ENCODE data around the gene LRRC75A. TPM values are rescaled to one million over a fixed set of nuclear protein-coding genes. Genes with fewer than 3 reads are reported as not detected.

Gene LRRC75A
- total and polyA plus RNA-seq, 2 of the 13 experiments (the other 11 are each of a cell fraction or from before 2014, with no cell fraction given), result 0.03 TPM; not detected in 1

DNA sequence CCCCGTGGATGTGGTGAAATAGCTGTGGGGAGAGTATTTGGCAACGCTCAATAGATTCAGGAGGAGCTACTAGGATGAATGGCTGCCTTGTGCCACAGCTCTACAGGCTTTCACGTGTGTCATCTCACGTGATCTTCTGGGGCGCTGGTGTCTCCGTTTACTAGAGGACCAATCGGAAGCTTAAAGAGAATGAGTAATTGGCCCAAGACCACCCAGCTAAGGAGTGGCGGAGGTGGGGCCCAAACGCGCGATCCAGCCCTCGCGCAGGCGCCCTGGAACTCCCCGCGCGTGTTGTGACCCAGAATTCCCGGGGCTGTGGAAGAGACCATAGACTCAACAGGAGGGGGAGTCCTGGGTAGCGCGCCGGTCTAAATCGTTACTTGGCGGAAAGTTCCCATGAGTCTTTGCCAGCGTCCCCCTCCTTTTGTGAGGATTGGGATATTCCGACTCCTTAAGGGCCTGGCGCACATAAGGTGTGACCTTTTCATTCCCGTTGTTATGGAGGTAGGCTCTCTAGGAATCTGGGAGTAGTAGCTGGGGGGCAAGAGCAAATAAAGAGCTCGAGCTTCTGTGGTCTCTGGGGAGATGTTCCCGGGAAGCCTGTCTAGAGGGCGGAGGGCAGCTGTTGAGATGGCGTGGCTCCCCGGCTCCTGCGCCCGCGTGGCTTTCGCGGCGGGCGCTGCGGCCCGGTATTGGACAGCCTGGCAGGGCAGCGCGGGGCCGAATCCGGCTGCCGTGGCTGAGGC lies 53.3 kb downstream of the LRRC75A start (continued):
- TF ChIP-seq, protein P1, sequence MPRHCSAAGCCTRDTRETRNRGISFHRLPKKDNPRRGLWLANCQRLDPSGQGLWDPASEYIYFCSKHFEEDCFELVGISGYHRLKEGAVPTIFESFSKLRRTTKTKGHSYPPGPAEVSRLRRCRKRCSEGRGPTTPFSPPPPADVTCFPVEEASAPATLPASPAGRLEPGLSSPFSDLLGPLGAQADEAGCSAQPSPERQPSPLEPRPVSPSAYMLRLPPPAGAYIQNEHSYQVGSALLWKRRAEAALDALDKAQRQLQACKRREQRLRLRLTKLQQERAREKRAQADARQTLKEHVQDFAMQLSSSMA (CRISPR knock-in tag; IDR thresholded peaks at IDR 0.05), result peak; percentile 62; the same call in 1 of the 2 replicates
- no peak for TF ChIP-seq NONO (IDR thresholded peaks at IDR 0.05)
- peak; percentile 76 for TF ChIP-seq NONO (CRISPR knock-in tag; conservative IDR thresholded peaks at IDR 0.05)
- TF ChIP-seq, protein P2, sequence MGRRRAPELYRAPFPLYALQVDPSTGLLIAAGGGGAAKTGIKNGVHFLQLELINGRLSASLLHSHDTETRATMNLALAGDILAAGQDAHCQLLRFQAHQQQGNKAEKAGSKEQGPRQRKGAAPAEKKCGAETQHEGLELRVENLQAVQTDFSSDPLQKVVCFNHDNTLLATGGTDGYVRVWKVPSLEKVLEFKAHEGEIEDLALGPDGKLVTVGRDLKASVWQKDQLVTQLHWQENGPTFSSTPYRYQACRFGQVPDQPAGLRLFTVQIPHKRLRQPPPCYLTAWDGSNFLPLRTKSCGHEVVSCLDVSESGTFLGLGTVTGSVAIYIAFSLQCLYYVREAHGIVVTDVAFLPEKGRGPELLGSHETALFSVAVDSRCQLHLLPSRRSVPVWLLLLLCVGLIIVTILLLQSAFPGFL (CRISPR knock-in tag; IDR thresholded peaks at IDR 0.05), result no peak
- TF ChIP-seq ZNF292 (CRISPR knock-in tag; IDR thresholded peaks at IDR 0.05; ENCODE audit: borderline replicate concordance, low read depth), result no peak
- TF ChIP-seq, protein P3, sequence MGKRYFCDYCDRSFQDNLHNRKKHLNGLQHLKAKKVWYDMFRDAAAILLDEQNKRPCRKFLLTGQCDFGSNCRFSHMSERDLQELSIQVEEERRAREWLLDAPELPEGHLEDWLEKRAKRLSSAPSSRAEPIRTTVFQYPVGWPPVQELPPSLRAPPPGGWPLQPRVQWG (CRISPR knock-in tag; IDR thresholded peaks at IDR 0.05; ENCODE audit: borderline replicate concordance, low read depth), result no peak
- TF ChIP-seq MAF1 (CRISPR knock-in tag; IDR thresholded peaks at IDR 0.05; ENCODE audit: borderline replicate concordance), result no peak
- TF ChIP-seq ZNF790 (CRISPR knock-in tag; IDR thresholded peaks at IDR 0.05; ENCODE audit: borderline replicate concordance), result no peak
- 0 out of 2 replicates have a peak, but pooled peaks have one; percentile 80 for TF ChIP-seq ZFP82 (CRISPR knock-in tag; IDR thresholded peaks at IDR 0.05; ENCODE audit: borderline replicate concordance)
- TF ChIP-seq, protein P4, sequence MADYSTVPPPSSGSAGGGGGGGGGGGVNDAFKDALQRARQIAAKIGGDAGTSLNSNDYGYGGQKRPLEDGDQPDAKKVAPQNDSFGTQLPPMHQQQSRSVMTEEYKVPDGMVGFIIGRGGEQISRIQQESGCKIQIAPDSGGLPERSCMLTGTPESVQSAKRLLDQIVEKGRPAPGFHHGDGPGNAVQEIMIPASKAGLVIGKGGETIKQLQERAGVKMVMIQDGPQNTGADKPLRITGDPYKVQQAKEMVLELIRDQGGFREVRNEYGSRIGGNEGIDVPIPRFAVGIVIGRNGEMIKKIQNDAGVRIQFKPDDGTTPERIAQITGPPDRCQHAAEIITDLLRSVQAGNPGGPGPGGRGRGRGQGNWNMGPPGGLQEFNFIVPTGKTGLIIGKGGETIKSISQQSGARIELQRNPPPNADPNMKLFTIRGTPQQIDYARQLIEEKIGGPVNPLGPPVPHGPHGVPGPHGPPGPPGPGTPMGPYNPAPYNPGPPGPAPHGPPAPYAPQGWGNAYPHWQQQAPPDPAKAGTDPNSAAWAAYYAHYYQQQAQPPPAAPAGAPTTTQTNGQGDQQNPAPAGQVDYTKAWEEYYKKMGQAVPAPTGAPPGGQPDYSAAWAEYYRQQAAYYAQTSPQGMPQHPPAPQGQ (CRISPR knock-in tag; IDR thresholded peaks at IDR 0.05; ENCODE audit: borderline replicate concordance), result no peak
- no peak; the same call in 1 of the 2 replicates for TF ChIP-seq NRL (CRISPR knock-in tag; IDR thresholded peaks at IDR 0.05; ENCODE audit: borderline replicate concordance)
- no peak for TF ChIP-seq MBNL3 (CRISPR knock-in tag; conservative IDR thresholded peaks at IDR 0.05)
- TF ChIP-seq, protein P5, sequence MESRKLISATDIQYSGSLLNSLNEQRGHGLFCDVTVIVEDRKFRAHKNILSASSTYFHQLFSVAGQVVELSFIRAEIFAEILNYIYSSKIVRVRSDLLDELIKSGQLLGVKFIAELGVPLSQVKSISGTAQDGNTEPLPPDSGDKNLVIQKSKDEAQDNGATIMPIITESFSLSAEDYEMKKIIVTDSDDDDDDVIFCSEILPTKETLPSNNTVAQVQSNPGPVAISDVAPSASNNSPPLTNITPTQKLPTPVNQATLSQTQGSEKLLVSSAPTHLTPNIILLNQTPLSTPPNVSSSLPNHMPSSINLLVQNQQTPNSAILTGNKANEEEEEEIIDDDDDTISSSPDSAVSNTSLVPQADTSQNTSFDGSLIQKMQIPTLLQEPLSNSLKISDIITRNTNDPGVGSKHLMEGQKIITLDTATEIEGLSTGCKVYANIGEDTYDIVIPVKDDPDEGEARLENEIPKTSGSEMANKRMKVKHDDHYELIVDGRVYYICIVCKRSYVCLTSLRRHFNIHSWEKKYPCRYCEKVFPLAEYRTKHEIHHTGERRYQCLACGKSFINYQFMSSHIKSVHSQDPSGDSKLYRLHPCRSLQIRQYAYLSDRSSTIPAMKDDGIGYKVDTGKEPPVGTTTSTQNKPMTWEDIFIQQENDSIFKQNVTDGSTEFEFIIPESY (CRISPR knock-in tag; IDR thresholded peaks at IDR 0.05), result 0 out of 2 replicates have a peak, but pooled peaks have one; percentile 15
- TF ChIP-seq, protein P6, sequence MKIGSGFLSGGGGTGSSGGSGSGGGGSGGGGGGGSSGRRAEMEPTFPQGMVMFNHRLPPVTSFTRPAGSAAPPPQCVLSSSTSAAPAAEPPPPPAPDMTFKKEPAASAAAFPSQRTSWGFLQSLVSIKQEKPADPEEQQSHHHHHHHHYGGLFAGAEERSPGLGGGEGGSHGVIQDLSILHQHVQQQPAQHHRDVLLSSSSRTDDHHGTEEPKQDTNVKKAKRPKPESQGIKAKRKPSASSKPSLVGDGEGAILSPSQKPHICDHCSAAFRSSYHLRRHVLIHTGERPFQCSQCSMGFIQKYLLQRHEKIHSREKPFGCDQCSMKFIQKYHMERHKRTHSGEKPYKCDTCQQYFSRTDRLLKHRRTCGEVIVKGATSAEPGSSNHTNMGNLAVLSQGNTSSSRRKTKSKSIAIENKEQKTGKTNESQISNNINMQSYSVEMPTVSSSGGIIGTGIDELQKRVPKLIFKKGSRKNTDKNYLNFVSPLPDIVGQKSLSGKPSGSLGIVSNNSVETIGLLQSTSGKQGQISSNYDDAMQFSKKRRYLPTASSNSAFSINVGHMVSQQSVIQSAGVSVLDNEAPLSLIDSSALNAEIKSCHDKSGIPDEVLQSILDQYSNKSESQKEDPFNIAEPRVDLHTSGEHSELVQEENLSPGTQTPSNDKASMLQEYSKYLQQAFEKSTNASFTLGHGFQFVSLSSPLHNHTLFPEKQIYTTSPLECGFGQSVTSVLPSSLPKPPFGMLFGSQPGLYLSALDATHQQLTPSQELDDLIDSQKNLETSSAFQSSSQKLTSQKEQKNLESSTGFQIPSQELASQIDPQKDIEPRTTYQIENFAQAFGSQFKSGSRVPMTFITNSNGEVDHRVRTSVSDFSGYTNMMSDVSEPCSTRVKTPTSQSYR (CRISPR knock-in tag; IDR thresholded peaks at IDR 0.05; ENCODE audit: borderline replicate concordance), result peak; percentile 46; the same call in 1 of the 2 replicates
- 0 out of 2 replicates have a peak, but pooled peaks have one; percentile 59 for TF ChIP-seq ETV6 (CRISPR knock-in tag; conservative IDR thresholded peaks at IDR 0.05)
- no peak for TF ChIP-seq HCFC1 (IDR thresholded peaks at IDR 0.05; ENCODE audit: low read depth, low read length)
- TF ChIP-seq HDAC1 (CRISPR knock-in tag; IDR thresholded peaks at IDR 0.05), result peak; percentile 66
